HG02763 (cell line): ENCODE results near the gene DAGLA.

Source experiments
- ATAC-seq: cut with Tn5 transposase; IDR thresholded peaks from one replicate; pipeline ENCODE4 v1.9.1; 2021; ENCODE audit warnings: mild to moderate bottlenecking, moderate library complexity; ENCODE audit not compliant: unreplicated experiment

Gene DAGLA

GRCh38 chr11:61743486-61744095 is 63.4 kb downstream of the DAGLA start:
- ATAC-seq: no peak

DNA sequence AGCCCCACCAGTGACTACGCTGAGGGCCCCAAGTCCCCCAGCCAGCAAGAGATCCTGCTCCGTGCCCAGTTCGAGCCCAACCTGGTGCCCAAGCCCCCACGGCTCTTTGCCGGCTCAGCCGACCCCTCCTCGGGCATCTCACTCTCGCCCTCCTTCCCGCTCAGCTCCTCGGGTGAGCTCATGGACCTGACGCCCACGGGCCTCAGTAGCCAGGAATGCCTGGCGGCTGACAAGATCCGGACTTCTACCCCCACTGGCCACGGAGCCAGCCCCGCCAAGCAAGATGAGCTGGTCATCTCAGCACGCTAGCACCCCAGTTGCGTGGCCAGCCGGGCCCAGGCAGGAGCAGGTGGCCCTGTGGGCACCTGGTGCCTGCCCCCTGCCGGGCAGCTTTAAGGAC is 64.0 kb downstream of the DAGLA start:
- ATAC-seq: no peak

DNA sequence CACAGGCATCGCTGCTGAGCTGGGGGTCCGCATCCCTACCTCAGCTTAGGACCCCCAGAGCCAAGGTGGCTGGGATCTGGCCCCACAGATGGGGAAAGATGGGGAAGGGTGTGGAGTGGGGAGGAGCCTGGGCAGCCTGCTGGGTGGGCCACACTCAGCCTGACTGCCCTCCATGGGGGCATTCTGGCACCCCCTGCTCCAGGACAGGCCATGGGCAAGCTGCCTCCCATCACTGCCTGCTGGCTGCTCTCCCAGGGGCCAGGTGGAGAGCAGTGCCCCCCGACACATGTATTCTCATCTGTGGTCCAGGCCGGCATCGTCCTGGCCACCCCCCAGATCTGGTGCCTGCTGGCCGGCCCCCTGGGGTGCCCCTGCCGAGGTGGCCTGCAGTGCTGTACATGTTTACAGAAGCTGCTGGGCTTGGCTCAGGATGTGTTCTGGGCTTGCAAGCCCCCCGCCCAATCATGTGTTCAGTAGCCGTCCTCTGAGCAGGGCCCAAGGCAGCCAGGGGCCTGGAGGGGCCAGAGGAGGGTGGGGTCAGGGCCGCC is 64.5 kb downstream of the DAGLA start:
- ATAC-seq: no peak

- no peak for ATAC-seq
These were observed 65.7 kb downstream of the DAGLA start for GRCh38 chr11:61745781-61746441.

DNA sequence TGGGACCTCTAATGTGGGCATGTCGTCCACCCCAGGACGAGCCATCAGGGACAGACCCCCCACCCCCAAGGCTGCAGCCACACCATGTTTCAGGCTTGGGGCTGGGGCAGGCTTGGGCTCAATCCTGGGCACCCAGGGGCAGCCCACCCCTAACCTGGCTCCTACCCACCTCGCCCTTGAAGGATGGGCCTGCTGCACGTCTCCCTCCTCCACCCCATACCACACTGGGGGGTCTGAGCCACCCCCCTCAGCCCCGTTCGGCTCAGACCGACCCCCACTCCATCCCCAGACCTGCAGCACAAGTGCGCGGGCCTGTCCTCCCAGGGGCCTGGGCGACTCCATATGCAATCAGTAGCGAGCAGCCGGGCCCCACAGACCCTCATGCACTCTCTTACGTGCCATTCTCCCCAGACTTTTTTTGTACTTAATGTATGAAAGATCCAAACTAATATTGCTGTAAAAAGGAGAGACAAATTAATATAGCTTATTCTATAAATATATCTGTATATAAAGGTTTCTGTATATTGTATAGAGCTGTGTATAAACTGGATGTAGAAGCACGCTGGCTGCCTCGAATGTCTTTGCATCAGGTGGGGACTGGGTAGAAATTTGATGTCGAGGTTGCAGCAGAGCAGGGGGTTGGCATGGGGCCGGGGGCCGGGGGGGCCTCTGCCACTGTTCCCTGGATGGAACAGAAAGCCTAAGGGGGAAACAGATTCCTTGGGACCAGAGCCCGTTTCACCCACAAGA is 66.4 kb downstream of the DAGLA start:
- no peak for ATAC-seq

DNA sequence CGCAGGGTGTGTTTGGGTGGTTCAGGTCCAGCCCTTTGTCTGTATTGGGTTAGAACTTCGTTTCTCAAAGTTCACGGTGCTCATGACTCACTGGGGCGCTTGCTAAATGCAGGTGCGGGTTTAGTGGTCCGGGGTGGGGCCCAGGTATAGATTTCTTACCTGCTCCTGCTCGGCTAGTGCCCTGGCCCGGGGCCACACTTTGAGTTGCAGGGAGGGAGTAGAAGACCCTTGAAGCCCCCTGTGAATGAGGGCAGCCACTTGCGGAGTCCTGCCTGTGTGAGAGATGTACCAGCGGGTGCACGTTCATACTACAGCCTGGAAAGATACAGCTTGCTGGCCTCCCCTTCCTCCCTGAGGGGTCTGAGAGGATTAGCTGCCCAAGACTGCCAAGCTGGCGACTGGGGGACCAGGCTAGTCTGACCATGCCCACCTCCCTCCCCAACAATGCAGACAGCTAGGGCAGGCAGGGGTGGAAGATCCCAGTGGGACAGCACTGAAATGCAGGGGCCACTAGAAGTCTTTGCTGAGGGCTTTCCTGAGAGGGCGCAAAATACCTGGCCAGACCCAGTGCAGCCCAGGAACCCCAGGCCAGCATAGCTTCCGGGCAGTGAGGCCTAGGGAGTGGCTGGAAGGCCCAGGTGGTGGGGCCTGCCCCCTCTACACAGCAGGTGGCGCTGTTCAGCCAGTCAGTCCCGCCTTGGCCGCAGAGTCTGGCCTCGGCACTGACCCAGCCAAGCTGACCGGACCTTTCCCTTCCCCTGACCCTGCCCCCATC is 67.2 kb downstream of the DAGLA start:
- peak; percentile 54 for ATAC-seq

DNA sequence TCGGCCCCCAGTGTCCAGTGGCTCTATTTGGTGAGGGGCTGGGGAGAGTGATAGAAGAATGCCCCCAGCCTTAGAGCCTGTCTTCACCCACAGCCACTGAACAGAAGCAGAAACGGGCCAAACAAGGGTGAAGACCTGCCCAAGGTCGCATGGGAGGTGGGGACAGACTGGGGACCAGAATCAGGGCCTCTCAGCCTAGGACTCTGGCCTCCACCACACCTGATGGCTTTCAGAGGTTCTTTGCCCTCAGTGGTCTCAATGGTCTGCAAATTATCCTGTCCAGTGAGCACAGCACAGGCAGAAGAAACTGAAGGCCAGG is 67.7 kb downstream of the DAGLA start:
- ATAC-seq: no peak

- ATAC-seq: no peak
These were observed 69.5 kb downstream of the DAGLA start for GRCh38 chr11:61749591-61750217.

- no peak for ATAC-seq
These were observed 70.6 kb downstream of the DAGLA start for GRCh38 chr11:61750631-61751273.

DNA sequence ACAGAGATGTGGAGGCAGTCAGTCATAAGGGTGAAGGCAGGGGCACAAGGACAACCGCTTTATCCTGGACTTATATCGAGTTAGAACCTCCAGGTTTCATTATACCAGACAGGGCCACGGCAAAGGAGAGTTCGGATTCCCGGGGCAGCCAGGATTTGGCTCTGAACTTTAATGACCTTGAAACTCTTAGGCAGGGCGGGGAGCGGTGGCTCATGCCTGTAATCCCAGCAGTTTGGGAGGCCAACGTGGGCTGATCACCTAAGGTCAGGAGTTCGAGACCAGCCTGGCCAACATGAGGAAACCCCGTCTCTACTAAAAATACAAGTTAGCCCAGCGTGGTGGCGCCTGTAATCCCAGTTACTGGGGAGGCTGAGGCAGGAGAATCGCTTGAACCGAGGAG is 71.2 kb downstream of the DAGLA start:
- ATAC-seq: no peak

DNA sequence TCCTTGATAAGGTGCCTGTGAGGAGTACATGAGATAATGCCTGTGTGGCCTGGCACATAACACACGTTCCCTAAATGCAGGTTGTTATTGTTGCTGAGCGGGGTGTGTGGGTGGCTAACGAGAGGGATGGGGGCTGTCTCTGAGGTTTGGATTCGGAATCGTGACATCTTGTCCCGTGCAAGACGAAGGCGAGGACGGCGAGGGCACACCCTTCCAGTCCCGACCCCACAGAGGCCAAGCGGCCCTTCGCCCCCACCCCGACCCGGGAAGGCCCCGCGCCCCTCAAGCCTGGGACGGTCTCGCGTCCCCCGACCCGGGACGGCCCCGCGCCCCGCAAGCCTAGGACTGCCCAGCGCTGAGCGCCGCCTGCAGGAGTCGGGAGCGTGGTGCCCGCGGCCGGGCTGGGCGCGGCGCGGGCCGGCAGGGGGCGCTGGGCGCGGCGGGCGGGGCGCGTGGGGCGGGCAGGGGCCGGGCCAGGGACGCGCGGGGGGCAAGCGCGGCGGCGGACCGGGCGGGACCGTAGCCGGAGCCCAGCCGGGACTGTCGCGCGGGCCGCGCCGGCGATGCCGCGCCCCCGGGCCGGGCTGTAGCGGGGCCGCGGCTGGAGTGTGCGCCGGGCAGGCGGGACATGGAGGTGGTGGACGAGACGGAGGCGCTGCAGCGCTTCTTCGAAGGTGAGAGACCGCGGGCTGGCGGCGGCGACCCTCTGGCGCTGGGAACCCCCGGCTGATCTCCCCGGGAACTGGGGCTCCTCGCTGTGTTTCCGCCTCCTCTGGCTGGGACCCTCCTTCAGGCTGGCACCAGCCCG is 72.1 kb downstream of the DAGLA start, which contains the start of gene MYRF:
Gene MYRF (plus strand): TSS at position 520 of the 808 bp plus-strand sequence. CDS start 109 bp downstream, at position 629.
- no peak for ATAC-seq

- no peak for ATAC-seq
These were observed 72.8 kb downstream of the DAGLA start for GRCh38 chr11:61752925-61753521.

DNA sequence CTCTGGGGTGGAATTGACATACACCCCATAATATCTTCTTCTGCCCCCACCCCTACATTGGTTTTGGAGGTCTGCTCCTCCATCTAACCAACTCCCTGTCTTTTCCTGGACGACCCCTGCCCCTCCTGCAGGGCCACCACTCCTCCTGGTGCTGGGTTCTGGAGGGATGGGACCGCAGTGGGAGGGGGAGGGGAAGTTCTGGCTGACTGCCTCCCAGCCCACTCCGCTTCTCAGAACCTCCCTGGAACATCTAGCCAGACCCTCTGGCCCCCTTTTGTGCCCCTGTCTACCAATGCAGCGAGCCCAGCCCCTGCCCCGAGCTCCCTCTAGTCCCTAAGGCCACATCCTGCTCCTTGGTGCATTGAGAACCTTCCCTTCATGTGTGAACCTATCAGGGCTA is 73.5 kb downstream of the DAGLA start:
- no peak for ATAC-seq

DNA sequence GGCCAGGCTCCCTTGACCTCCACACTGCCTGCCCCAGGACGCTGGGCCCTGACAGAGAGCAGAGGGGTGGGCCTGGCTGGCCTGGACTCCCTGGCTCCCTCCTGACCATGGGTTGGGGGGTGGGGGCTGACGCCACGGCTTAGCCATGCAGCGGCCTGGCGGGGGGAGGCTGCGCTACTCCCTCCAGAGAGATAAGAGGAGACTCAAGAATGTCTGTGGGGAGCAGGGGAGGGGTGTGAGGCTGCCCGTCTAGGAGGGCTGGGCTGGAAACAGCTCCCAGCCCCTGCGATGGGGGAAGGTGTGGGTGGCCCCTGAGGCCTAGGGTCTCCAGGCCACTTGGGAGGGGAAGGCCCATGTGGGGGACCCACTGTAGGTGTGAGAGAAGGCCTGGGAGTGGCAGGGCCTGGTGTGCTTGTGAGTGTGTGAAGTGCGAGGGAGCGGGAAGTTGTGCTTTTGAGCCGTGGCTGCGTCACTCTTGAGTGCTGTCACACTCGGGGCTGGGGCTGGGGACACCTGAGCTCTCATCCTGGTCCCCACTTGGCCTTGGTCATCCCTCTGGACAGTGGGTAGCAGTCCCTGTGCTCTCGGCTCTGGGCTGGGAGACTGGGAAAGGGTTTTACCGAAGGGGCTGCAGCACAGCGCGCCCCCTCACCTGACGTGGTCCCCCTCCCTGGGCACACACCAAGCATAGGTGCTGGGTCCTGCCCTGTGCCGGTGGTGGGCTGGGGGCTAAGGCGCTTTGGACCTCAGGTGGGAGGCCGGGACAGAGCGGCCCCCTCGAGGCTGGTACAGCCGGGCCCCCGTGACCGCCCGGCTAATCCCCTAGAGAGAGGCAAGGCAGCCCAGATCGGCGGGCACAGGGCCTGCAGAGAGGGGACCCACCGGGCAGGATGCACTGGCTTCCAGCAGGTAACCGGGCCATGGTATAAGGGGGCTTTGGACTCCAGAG is 74.6 kb downstream of the DAGLA start:
- no peak for ATAC-seq

DNA sequence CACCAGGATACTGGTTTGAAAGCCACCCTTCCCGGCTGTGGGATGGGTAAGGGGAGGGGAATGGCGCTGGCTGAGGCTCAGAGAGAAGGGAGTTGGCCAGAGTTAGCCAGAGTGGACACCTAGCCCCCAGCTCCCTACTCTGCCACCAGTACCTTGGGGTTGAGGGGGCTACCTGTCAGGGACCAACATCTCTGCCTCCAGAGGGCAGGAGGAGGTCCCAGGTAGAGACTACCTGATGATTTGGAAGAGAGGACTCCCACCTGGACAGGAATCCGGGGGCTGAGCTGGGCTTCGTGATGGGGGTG is 75.9 kb downstream of the DAGLA start:
- ATAC-seq: no peak

- peak; percentile 41 for ATAC-seq
These were observed 76.4 kb downstream of the DAGLA start for GRCh38 chr11:61756452-61757212.

GRCh38 chr11:61757213-61757862 is 77.1 kb downstream of the DAGLA start:
- ATAC-seq: no peak
